Keratinocyte (primary cell): Measurements from ENCODE around the gene TPRA1. TPM values are rescaled to one million over a fixed set of nuclear protein-coding genes. Genes with fewer than 3 reads are reported as not detected.

Experiments used
- DNase-seq: peaks from one replicate; pipeline ENCODE4 v3.0.0-alpha.2; 2011; ENCODE audit warnings: low read depth, missing footprints, low spot score
- FAIRE-seq: peaks from 2 replicates; lab custom pipeline; 2011; peaks lifted over from hg19 to GRCh38; lab: Jason Lieb, UNC
- H2AFZ ChIP-seq: 2 replicates; pipeline ENCODE4 v1.6.0; 2012; ENCODE audit warnings: low read length, control low read depth, inconsistent platforms; ENCODE audit not compliant: control insufficient read depth
- H3K27ac ChIP-seq: 2 replicates; pipeline ENCODE4 v1.5.1; 2011; ENCODE audit warnings: low read length; ENCODE audit not compliant: control insufficient read depth, insufficient read depth
- H3K27me3 ChIP-seq: 3 replicates; pipeline ENCODE4 v1.6.0; 2011; ENCODE audit warnings: low read length; ENCODE audit not compliant: control insufficient read depth, insufficient read depth; ENCODE audit errors: extremely low read depth
- H3K36me3 ChIP-seq, 2 experiments: 2 replicates in 1 of 2; 3 replicates in 1 of 2; pipeline ENCODE4 v1.5.1; 2011; ENCODE audit warnings: low read length in 2 of 2, mild to moderate bottlenecking in 1 of 2; ENCODE audit not compliant: control insufficient read depth in 2 of 2, insufficient read depth in 2 of 2; ENCODE audit errors: extremely low read depth in 1 of 2
- H3K4me1 ChIP-seq: 3 replicates; pipeline ENCODE4 v1.5.1; 2011; ENCODE audit warnings: low read length; ENCODE audit not compliant: control insufficient read depth, insufficient read depth; ENCODE audit errors: extremely low read depth
- H3K4me2 ChIP-seq: 3 replicates; pipeline ENCODE4 v1.6.0; 2011; ENCODE audit warnings: low read depth, low read length; ENCODE audit not compliant: control insufficient read depth, insufficient read depth; ENCODE audit errors: extremely low read depth
- H3K4me3 ChIP-seq, 3 experiments: fragments of 200-600 bp in 1 of 3; sonication (generic) in 1 of 3; 2 replicates in 2 of 3; 3 replicates in 1 of 3; pipeline ENCODE4 v1.5.1; 2011 to 2016; ENCODE audit warnings: low read length in 3 of 3, mild to moderate bottlenecking in 3 of 3, control low read depth in 2 of 3, inconsistent platforms in 1 of 3, low read depth in 1 of 3, mixed read lengths in 1 of 3, mixed run types in 1 of 3, moderate library complexity in 1 of 3; ENCODE audit not compliant: control insufficient read depth in 2 of 3, insufficient read depth in 2 of 3; ENCODE audit errors: extremely low read depth in 1 of 3
- H3K79me2 ChIP-seq: 2 replicates; pipeline ENCODE4 v1.6.0; 2012; ENCODE audit warnings: low read length; ENCODE audit not compliant: control insufficient read depth, insufficient read depth
- H3K9ac ChIP-seq: 3 replicates; pipeline ENCODE4 v1.6.0; 2011; ENCODE audit warnings: low read length; ENCODE audit not compliant: control insufficient read depth, insufficient read depth; ENCODE audit errors: extremely low read depth
- H3K9me1 ChIP-seq: 3 replicates; pipeline ENCODE4 v1.6.0; 2011; ENCODE audit warnings: low read length; ENCODE audit not compliant: control insufficient read depth, insufficient read depth; ENCODE audit errors: extremely low read depth
- H3K9me3 ChIP-seq: 2 replicates; pipeline ENCODE4 v1.5.1; 2012; ENCODE audit warnings: low read depth, low read length; ENCODE audit not compliant: control insufficient read depth
- H4K20me1 ChIP-seq: 3 replicates; pipeline ENCODE4 v1.6.0; 2011; ENCODE audit warnings: low read length; ENCODE audit not compliant: control insufficient read depth, insufficient read depth; ENCODE audit errors: extremely low read depth
- CTCF ChIP-seq, 3 experiments: IDR thresholded peaks in 1 of 3; conservative IDR thresholded peaks in 1 of 3; optimal IDR thresholded peaks in 1 of 3; 2 replicates in 2 of 3; 3 replicates in 1 of 3; pipeline versions ENCODE3 to v1.5.1; 2011; ENCODE audit warnings: low read length in 3 of 3, mild to moderate bottlenecking in 3 of 3, moderate library complexity in 2 of 3, control low read depth in 1 of 3, inconsistent platforms in 1 of 3; ENCODE audit not compliant: insufficient read depth in 2 of 3; ENCODE audit errors: extremely low read depth in 1 of 3
- EZH2 ChIP-seq: IDR thresholded peaks from one replicate; pipeline ENCODE4 v1.6.1; 2012; ENCODE audit warnings: inconsistent platforms, mild to moderate bottlenecking, low read length, moderate library complexity
- dilution Hi-C: fragments of 300-500 bp; cut with MboI; formaldehyde crosslinking; loops from one replicate; pipeline ENCODE4 v1.7.0; 2020; ENCODE audit warnings: low sequenced_read_pairs; ENCODE audit not compliant: extremely low pct_ligation_motif_present
- polyA plus RNA-seq, 5 experiments: library from polyadenylated mRNA; depleted of rRNA in 3 of 5; stranded (reverse) in 3 of 5; stranded (forward) in 1 of 5; unstranded in 1 of 5; fragments of >200 nt; gene quantifications; 1 replicate in 1 of 5; 2 replicates in 3 of 5; 3 replicates in 1 of 5; pipeline versions ENCODE4 v1.2.1 to v1.2.3, GENCODE V29; 2011 to 2012; ENCODE audit warnings: missing spikeins in 2 of 5, low read depth in 1 of 5, low replicate concordance in 1 of 5

The TPRA1 gene
- polyA plus RNA-seq, 1 donor (not counting 4 experiments of a cell fraction or from before 2014, with no cell fraction given): 22.2 TPM

DNA sequence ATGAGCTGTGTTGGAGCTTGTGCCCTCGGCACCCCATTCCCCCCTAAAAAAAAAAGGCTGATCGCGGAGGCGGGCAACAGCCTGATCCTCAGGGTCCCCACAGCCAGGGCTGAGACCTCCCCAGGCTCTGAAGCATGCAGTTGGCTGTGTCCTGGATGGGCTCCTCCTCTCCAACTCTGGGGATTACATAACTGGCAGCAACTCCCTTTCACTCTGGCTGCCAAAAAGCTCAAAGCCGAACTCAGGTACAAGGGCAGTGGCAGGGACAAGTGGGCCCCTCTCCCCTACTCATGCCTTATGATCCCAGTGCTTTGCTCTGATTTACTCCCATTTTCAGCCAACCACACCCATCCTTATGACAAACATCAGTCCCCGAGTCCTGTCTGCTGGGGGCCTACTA is 18.3 kb downstream of the TPRA1 start:
- DNase-seq: no peak
- Histone ChIP-seq H3K4me3 (no peak overlapping the region), H3K4me1 (peaks cover 1% of the 10 kb centered on the region), H2AFZ (no peak overlapping the region), H3K27ac (no peak overlapping the region), H3K9me3 (no peaks in the 10 kb centered on the region), H3K4me2 (no peak overlapping the region), H3K27me3 (no peaks in the 10 kb centered on the region), H4K20me1 (peaks cover 7% of the 10 kb centered on the region), H3K9me1 (no peaks in the 10 kb centered on the region), H3K9ac (no peak overlapping the region), H3K79me2 (peaks cover 2% of the 10 kb centered on the region), H3K36me3 (peaks cover 26 to 34% of the 10 kb centered on the region in 2 experiments)
- TF ChIP-seq EZH2 (no peak), CTCF (optimal IDR thresholded peaks at IDR 0.05 in 1 of 3, IDR thresholded peaks at IDR 0.05 in 1 of 3, conservative IDR thresholded peaks at IDR 0.05 in 1 of 3; ENCODE audit: extremely low read depth in 1 of 3, insufficient read depth in 2 of 3, low read length in 3 of 3) (no peak)
- no peak for FAIRE-seq
- dilution Hi-C loops: no loop called here

- FAIRE-seq: no peak
- Histone ChIP-seq H3K9me3 (no peaks in the 10 kb centered on the region), H3K9ac (no peak overlapping the region), H2AFZ (no peak overlapping the region), H3K27ac (no peak overlapping the region), H3K4me3 (no peak overlapping the region), H3K4me2 (no peak overlapping the region), H3K27me3 (no peaks in the 10 kb centered on the region), H3K4me1 (peaks cover 5% of the 10 kb centered on the region), H3K79me2 (peaks cover 2% of the 10 kb centered on the region), H3K36me3 (peaks cover 21 to 34% of the 10 kb centered on the region in 2 experiments), H3K9me1 (no peaks in the 10 kb centered on the region), H4K20me1 (peaks cover 7% of the 10 kb centered on the region)
- no peak for DNase-seq
- TF ChIP-seq EZH2: no peak
- dilution Hi-C loops: no loop called here
Observed at GRCh38 chr3:127570520-127570919, 20.0 kb downstream of the TPRA1 start.

- H3K27ac ChIP-seq: no peak overlapping the region
- dilution Hi-C loops: no loop called here
- DNase-seq (no peak), FAIRE-seq (no peak)
- H3K4me2 ChIP-seq: no peak overlapping the region
- peaks cover 5% of the 10 kb centered on the region for H3K4me1 ChIP-seq
- H3K27me3 ChIP-seq: no peaks in the 10 kb centered on the region
- H3K79me2 ChIP-seq: no peaks in the 10 kb centered on the region
- no peak overlapping the region for H3K9ac ChIP-seq
- peaks cover 13 to 25% of the 10 kb centered on the region in 2 experiments for H3K36me3 ChIP-seq
- H4K20me1 ChIP-seq: peaks cover under 1% of the 10 kb centered on the region
- TF ChIP-seq EZH2: no peak
- no peak for TF ChIP-seq CTCF (optimal IDR thresholded peaks at IDR 0.05 in 1 of 3, IDR thresholded peaks at IDR 0.05 in 1 of 3, conservative IDR thresholded peaks at IDR 0.05 in 1 of 3; ENCODE audit: extremely low read depth in 1 of 3, insufficient read depth in 2 of 3, low read length in 3 of 3)
- no peak overlapping the region for H3K4me3 ChIP-seq
- H3K9me3 ChIP-seq: no peaks in the 10 kb centered on the region
- H2AFZ ChIP-seq: no peak overlapping the region
- no peaks in the 10 kb centered on the region for H3K9me1 ChIP-seq
Observed at GRCh38 chr3:127569160-127569559, 21.4 kb downstream of the TPRA1 start.
